SU-DHL-6 (cell line): ENCODE results near the gene INPP5A.

ENCODE experiments used
- EZH2phosphoT487 ChIP-seq: fragments of 200-600 bp; sonication (generic), shearing (Covaris generic); conservative IDR thresholded peaks from 2 replicates; pipeline ENCODE4 v1.6.1; 2018; ENCODE audit warnings: mild to moderate bottlenecking, antibody characterized with exemption, low read length, moderate library complexity, mixed read lengths
- TF ChIP-seq, protein P1 (sequence below): fragments of 200-600 bp; sonication (generic); IDR thresholded peaks from one replicate; pipeline ENCODE4 v1.5.1; 2017; ENCODE audit warnings: antibody characterized with exemption, mild to moderate bottlenecking, low read length, moderate library complexity; ENCODE audit not compliant: insufficient read depth, poor library complexity, severe bottlenecking

DNA sequence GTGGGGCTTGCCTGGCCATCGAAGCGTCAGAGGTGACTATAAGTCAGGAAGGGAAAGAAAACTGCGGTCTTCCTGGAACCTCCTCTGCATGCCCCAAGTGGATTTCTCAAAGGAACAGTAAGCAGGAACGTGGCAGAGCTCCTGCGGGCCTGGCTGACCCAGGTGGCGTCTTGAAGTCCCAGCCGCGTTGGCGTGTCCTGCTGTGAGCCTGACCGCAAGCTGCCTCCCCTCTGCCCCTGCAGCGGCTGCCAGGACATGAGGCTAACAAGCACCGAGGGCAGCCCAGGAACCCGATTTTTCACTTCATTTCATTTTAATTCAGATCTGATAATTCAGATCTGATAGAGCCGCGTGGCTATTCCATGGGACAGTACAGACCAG is 193.0 kb downstream of the INPP5A start:
- TF ChIP-seq, protein P1, sequence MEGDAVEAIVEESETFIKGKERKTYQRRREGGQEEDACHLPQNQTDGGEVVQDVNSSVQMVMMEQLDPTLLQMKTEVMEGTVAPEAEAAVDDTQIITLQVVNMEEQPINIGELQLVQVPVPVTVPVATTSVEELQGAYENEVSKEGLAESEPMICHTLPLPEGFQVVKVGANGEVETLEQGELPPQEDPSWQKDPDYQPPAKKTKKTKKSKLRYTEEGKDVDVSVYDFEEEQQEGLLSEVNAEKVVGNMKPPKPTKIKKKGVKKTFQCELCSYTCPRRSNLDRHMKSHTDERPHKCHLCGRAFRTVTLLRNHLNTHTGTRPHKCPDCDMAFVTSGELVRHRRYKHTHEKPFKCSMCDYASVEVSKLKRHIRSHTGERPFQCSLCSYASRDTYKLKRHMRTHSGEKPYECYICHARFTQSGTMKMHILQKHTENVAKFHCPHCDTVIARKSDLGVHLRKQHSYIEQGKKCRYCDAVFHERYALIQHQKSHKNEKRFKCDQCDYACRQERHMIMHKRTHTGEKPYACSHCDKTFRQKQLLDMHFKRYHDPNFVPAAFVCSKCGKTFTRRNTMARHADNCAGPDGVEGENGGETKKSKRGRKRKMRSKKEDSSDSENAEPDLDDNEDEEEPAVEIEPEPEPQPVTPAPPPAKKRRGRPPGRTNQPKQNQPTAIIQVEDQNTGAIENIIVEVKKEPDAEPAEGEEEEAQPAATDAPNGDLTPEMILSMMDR: no peak
- no peak for TF ChIP-seq EZH2phosphoT487
